Fibroblast of skin of right quadriceps (primary cell): ENCODE data around the gene TMEM217.

Experiments used
- DNase-seq: peaks from one replicate; pipeline ENCODE4 v3.0.0-alpha.2; 2013

Gene TMEM217

GRCh38 chr6:37279366-37280134, 21.6 kb upstream of the TMEM217 start:
- DNase-seq, result peak; percentile 18

- DNase-seq, result no peak
Measured at GRCh38 chr6:37277001-37277409, 19.1 kb upstream of the TMEM217 start.

- no peak for DNase-seq
Measured at GRCh38 chr6:37275350-37275749, 17.4 kb upstream of the TMEM217 start.

- DNase-seq, result no peak
Measured at GRCh38 chr6:37273690-37274089, 15.7 kb upstream of the TMEM217 start.

GRCh38 chr6:37272834-37273566, 15.1 kb upstream of the TMEM217 start:
- DNase-seq, result no peak

- DNase-seq, result no peak
Measured at GRCh38 chr6:37269105-37269504, 11.2 kb upstream of the TMEM217 start.

- no peak for DNase-seq
Measured at GRCh38 chr6:37265860-37266259, 7.9 kb upstream of the TMEM217 start.

GRCh38 chr6:37265001-37265400, 7.1 kb upstream of the TMEM217 start:
- DNase-seq, result no peak

GRCh38 chr6:37262446-37263026, 4.6 kb upstream of the TMEM217 start:
- DNase-seq, result no peak

- DNase-seq, result no peak
Measured at GRCh38 chr6:37261198-37261597, 3.3 kb upstream of the TMEM217 start.

- DNase-seq, result no peak
Measured at GRCh38 chr6:37260444-37260843, 2.5 kb upstream of the TMEM217 start.

- DNase-seq, result no peak
Measured at GRCh38 chr6:37260040-37260439, 2.1 kb upstream of the TMEM217 start.

- DNase-seq, result no peak
Measured at GRCh38 chr6:37259191-37259590, 1.2 kb upstream of the TMEM217 start.

GRCh38 chr6:37258405-37259105, 611 bp upstream of the TMEM217 start:
- no peak for DNase-seq

GRCh38 chr6:37257320-37257633, 667 bp downstream of the TMEM217 start:
- no peak for DNase-seq

- no peak for DNase-seq
Measured at GRCh38 chr6:37256692-37257319, 1.1 kb downstream of the TMEM217 start.

- no peak for DNase-seq
Measured at GRCh38 chr6:37254881-37255280, 3.1 kb downstream of the TMEM217 start.

- no peak for DNase-seq
Measured at GRCh38 chr6:37253486-37254007, 4.4 kb downstream of the TMEM217 start.

GRCh38 chr6:37251211-37251780, 6.6 kb downstream of the TMEM217 start:
- DNase-seq, result peak; percentile 40

GRCh38 chr6:37244430-37245310, 13.3 kb downstream of the TMEM217 start:
- peak; percentile 97 for DNase-seq

- DNase-seq, result no peak
Measured at GRCh38 chr6:37243816-37244370, 14.1 kb downstream of the TMEM217 start.
